ELF-1 (cell line): ENCODE results near the gene NLRP11.
A peak's percentile ranks its signal among the peaks of the same experiment; 100 is the strongest.
"Not testable (repeated sequence)": the region's sequence is repeated elsewhere in the genome, so short reads cannot be mapped to it uniquely, and the experiment has no call there.

ENCODE experiments used
- DNase-seq: peaks from one replicate; pipeline ENCODE4 v3.0.0-alpha.2; 2016; ENCODE audit warnings: low read depth, low spot score

The NLRP11 gene

DNA sequence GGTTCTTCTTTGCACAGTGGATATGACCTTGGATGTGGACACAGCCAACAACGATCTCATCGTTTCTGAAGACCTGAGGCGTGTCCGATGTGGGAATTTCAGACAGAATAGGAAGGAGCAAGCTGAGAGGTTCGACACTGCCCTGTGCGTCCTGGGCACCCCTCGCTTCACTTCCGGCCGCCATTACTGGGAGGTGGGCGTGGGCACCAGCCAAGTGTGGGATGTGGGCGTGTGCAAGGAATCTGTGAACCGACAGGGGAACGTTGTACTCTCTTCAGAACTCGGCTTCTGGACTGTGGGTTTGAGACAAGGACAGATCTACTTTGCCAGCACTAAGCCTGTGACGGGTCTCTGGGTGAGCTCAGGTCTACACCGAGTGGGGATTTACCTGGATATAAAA, 53.5 kb downstream of the NLRP11 start:
- DNase-seq, result no peak

DNA sequence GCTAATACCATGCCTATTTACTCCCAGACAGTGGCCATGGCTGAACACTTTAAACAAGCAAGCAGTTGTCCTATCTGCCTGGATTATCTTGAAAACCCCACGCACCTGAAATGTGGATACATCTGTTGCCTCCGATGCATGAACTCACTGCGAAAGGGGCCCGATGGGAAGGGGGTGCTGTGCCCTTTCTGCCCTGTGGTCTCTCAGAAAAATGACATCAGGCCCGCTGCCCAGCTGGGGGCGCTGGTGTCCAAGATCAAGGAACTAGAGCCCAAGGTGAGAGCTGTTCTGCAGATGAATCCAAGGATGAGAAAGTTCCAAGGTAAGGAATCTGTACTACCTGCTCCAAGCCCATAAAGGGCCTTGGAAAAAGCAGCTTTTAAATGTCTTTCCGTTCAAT, 54.3 kb downstream of the NLRP11 start:
- peak; percentile 14 for DNase-seq

DNA sequence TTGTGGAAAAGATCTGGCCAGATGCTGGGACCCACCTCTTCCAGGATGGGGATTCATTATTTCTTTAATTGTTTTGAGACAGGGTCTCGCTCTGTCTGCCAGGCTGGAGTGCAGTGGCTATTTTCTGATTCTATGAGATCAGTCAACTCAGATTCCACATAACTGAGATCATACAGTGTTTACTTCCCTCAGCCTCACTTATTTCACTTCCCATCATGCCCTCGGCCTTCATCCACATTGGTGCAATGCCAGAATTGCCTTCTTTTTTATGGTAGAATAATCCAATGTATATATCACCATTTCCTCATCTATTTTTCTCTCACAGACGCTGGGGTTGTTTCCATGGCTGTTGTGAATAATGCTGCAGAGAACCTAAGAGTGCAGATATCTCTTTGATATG, 62.2 kb downstream of the NLRP11 start:
- DNase-seq, result not testable (repeated sequence)

DNA sequence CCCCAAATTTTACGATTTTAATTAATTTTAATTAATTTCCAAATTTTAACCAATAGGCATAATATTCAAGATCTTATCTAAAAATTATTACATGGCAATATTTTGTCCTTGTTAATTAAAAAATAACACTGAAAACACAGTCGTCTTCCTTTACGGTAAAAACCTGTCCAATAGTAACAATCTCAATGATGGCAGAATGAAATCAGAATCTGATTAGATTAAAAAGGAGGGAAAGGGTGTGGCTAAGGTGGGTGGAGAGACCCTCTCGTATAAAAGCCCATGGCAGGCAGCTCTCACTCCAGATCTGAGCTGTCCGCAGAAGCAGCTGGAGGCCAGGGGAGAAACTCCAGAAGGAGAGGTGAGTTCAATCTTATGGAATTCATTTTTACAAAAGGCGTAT, 63.0 kb downstream of the NLRP11 start, which contains the start of gene RFPL4AL1:
RFPL4AL1 (plus strand) TSS at position 301 of the 400 bp plus-strand sequence. CDS start 2,687 bp downstream, outside the sequence.
- not testable (repeated sequence) for DNase-seq

DNA sequence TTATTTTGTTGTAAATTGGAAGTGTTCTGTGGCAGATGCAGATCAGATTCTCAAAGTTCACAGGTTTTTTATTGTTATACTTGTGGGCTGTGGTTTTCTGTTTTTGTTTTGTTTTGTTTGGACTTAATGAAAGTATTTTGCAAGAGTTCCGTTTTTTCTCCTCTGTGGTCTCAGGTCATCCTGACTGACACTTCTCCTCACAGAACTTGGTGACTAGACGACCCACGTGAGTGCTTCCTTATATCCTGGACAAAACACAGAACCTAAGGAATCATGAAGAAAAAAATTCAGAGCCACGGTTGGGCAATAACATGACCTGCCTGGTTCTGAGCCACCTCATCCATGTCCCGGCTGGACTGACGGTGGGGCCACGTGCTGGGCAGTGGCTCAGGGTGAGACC, 65.3 kb downstream of the NLRP11 start:
- DNase-seq, result no peak

DNA sequence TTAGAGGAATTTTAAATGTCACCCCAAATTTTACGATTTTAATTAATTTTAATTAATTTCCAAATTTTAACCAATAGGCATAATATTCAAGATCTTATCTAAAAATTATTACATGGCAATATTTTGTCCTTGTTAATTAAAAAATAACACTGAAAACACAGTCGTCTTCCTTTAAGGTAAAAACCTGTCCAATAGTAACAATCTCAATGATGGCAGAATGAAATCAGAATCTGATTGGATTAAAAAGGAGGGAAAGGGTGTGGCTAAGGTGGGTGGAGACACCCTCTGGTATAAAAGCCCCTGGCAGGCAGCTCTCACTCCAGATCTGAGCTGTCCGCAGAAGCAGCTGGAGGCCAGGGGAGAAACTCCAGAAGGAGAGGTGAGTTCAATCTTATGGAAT, 73.0 kb downstream of the NLRP11 start, which contains the start of gene RFPL4A:
RFPL4A (plus strand) TSS at position 301 of the 400 bp plus-strand sequence. CDS start 2,704 bp downstream, outside the sequence.
- DNase-seq, result not testable (repeated sequence)

DNA sequence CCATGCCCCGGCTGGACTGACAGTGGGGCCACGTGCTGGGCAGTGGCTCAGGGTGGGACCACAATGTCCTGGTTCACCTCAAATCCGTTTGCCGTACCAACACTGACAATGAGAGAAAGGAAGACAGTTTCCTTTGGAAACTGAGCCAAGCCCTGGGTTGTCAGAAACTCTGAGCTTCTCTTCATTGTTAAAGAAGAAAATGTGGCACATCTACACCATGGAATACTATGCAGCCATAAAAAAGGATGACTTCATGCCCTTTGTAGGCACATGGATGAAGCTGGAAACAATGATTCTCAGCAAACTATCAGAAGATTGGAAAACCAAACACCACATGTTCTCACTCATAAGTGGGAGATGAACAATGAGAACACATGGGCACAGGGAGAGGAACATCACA, 75.0 kb downstream of the NLRP11 start:
- DNase-seq, result not testable (repeated sequence)

DNA sequence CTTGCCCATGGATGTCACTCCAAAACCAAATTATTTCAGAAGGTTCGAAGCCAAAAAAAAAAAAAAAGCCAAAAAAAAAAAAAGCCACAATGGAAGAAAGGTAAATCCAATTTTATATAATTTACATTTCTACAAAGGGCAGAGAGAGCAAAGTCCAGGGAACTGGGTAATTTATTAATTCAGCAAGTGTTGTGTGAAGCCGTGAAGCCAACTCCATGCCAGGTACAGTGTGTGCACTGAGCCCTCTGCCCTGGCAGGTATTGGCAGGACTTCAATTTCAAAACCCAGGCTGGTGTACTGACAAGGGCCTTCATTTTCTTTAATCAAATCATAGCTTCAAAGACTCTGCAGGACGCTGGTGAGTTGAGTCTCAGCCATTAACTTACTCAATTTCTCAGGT, 78.4 kb downstream of the NLRP11 start:
- DNase-seq, result no peak

DNA sequence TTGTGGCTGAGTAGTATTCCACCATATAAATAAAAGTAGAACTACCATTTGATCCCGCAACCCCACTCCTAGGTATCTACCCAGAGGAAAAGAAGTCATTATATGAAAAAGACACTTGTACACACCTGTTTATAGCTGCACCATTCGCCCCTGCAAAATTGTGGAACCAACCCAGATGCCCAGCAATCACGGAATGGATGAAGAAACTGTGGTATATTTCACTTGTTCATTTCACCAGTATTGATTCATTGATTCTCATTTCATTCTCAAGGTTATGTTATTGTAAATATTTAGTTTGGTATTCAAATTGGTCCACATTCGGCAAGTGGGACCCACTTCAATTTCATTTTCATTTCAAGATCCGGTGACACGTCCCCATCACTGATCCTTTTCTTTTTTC, 81.1 kb downstream of the NLRP11 start:
- DNase-seq, result no peak

DNA sequence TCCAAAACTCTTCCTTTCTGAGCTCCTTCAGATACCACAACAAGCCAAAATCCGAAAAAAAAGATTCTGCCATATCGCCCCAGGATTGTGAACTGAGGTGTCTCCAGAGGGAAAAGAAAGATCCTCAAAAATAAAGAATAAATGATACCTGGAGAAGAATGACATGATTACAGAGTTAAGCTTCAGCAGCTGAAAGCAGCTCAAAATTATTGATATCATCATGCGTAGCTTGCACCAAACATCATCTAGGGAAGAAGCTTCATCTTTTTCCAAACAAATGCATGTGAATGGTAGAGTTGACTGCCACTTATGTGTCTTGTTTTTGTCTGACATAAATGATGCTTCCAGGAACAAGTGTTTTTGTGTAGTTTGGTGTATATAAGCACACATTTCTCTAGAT, 93.5 kb downstream of the NLRP11 start, which contains the start of gene NLRP9:
NLRP9 (minus strand) TSS at position 101 of the 400 bp plus-strand sequence; CDS start at position 73, 28 bp downstream.
- no peak for DNase-seq
